Dedifferentiated amniotic fluid mesenchymal stem cell (primary cell): Measurements from ENCODE around the gene TTC33.
"Not testable (repeated sequence)": the region's sequence is repeated elsewhere in the genome, so short reads cannot be mapped to it uniquely, and the experiment has no call there.

ENCODE experiments used
- DNase-seq: peaks from one replicate; pipeline ENCODE4 v3.0.0-alpha.2; 2016; ENCODE audit errors: extremely low spot score

Gene TTC33, protein sequence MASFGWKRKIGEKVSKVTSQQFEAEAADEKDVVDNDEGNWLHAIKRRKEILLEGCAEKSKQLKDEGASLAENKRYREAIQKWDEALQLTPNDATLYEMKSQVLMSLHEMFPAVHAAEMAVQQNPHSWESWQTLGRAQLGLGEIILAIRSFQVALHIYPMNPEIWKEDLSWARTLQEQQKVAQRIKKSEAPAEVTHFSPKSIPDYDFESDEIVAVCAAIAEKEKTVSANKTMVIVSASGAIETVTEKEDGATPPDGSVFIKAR

GRCh38 chr5:40755407-40756365 lies at the start of gene TTC33:
TSS of gene TTC33 (minus strand) at chr5:40755961. CDS start at chr5:40747018, 8,943 bp downstream.
- peak; percentile 89 for DNase-seq

- peak; percentile 11 for DNase-seq
These were observed 46.2 kb upstream of the TTC33 start for GRCh38 chr5:40801771-40802562.

GRCh38 chr5:40799258-40799657 lies 43.5 kb upstream of the TTC33 start:
- no peak for DNase-seq

- DNase-seq = peak; percentile 64
These were observed 43.0 kb upstream of the TTC33 start for GRCh38 chr5:40798801-40799210.

DNA sequence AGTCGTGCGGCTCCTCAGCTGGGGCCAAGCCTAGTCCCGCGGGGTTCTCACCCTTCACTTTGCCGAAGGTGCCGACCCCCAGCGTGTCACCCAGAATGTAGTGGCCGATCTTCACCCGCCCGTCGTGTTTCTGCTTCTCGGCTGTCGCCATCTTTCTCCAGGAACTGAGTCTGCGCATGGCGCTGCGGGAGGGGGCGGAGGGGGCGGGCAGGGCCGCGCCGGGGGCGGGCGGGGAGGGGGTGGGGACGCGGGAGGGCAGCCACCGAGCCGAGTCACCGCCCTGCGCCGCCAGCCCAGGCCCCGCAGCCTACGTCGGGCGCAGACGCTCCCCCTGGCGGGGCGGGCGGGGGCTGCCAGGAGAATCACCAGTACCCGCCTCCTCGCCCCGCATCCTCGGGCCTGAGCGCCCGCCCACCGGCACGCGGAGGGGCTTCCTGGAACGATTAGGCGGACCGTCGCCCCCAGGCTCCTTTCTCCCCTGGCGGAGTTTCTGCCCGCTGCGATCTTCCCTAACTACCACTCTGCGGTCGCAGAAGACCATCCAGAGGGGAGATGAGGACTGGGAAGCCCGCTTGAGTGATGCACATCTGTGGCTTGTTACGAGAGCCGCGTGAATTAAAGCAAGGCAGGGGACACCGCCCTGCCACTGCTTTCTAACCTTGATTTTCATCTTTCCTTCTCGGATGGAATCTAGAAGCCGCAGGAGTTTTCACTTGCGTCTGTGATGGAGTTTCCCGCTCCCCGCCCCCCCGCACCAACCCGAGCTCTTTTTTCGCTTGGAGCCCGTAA lies 42.4 kb upstream of the TTC33 start, which contains the start of gene PRKAA1:
Gene PRKAA1 (minus strand): TSS at position 363 of the 789 bp plus-strand sequence. CDS start 185 bp downstream, at position 178.
- DNase-seq = peak; percentile 83

DNA sequence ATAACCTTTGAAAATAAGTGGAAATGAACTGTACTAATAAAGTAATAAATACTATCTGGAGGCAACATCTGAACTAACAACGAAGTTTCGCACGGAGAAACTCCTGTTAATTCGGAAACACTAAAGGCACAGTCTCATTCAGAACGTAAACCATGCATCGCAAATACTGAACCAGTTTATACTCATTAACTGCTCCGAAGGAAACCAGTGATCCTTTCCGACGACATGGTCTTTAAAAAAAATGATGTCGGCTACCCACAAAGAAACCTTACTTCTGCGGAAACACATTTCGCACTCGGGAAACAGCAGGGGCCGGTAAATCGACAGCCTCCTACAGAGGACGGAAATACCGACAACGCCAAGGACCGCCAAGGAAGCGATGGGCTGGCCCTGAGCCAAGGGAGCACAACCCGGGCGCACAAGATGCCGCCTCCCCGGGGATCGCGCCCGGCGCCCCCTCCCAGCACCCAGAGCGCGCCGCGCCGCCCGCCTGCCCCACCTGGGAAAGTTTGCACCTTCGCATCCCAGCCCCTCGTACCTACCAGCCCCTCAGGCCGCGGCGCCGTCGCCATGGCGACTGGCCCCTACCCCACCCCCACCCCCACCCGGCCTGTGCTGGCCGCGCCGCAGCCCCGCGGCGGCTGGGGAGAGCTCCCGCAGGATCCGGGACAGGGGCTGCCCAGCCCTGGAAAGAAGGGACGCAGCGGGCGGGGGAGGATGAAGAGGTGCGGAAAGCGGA lies 41.7 kb upstream of the TTC33 start:
- DNase-seq = peak; percentile 35

DNA sequence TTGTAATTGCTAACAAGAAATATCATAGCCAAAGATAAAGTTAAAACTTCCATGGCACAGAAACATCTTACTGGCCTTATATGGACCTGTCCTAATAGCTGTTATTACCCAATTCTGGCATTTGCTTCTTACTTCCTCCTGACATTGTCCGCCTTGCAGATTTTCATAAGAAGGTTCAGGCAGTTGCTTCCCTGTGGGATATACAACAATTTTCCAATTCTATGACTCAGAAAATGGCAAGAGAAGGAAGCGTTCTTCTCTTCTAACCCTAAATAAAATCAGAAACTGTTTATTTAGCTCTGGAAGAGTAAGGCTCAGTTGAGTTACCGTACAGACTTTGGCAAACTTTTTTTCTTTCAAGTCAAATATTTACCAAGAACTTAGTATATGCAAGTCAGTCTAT lies 40.7 kb upstream of the TTC33 start:
- DNase-seq = no peak

DNA sequence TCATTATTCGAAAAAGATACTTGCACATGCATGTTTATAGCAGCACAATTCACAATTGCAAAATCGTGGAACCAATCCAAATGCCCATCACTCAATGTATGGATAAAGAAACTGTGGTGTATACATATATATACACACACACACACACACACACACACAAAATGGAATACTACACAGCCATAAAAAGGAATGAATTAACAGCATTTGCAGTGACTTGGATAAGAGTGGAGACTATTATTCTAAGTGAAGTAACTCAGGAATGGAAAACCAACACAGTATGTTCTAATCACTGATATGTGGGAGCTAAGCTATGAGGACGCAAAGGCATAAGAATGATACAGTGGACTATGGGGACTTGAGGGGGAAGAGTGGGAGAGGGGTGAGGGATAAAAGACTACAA lies 39.1 kb upstream of the TTC33 start:
- not testable (repeated sequence) for DNase-seq

DNA sequence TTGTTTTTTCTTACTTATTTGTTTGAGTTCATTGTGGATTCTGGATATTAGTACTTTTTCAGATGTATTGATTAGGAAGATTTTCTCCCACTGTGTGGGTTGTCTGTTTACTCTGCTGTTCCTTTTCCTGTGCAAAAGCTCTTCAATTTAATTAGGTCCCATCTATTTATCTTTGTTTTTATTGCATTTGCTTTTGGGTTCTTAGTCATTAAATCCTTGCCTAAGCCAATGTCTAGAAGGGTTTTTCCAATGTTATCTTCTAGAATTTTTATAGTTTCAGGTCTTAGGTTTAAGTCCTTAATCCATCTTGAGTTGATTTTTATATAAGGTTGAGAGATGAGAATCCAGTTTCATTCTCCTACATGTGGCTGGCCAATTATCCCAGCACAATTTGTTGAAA lies 38.6 kb upstream of the TTC33 start:
- DNase-seq = not testable (repeated sequence)

DNA sequence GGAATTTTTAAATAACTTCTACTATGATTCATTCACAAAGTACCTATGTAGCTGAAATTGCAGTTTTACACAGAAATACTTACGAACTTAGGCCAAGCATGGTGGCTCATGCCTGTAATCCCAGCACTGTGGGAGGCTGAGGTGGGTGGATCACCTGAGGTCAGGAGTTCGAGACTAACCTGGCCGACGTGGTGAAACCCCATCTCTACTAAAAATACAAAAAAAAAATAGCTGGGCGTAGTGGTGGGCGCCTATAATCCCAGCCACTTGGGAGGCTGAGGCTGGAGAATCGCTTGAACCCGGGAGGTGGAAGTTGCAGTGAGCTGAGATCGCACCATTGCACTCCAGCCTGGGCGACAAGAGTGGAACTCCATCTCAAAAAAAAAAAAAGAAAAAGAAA lies 36.9 kb upstream of the TTC33 start:
- not testable (repeated sequence) for DNase-seq

DNA sequence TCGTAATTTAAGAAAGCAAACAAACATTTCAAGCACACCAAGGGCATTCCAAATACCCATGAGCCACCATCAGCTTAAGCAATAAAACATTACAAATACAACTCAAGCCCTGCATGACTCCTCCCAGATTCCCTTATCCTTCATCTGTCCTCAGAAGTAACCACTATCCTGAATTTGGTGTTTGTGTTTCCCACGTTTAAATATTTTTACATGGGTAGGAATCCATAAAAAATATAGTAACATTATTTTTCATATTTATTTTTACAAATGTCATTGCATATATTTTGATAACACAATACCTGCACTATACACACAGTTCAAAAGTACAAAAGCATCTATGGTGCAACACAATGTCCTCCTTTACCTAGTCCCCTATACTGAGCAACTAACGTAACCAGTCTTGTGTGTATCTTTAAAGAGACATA lies 36.0 kb upstream of the TTC33 start:
- no peak for DNase-seq

DNA sequence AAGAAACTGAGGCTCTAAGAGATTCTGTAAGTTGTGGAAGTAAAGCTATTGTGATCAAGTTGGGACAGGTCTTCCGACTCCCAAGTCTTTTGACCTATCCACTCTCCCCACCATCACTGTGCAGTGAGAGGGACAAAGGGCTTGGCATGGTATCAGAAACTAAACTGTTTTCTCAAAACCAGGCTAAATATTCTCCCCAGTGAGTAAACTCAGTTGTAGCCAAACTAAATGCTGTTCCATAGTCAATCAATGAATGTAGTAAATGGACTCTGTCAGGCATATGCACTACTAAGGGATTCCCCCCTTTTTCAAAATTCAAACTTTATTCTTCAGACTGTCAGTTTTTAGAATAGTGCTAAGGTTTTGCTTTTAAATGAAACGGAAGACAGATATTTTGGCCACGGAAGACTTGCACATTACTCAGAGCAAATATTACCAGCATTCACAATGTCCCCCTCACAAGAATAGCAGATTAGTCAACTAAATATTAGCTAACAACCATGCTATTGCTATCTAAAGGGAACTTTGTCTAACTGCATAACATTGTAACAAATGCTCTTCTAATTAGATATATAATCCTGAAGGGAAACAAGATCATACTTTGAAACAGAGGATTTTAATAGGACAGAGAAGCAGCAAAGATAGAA lies 35.3 kb upstream of the TTC33 start:
- no peak for DNase-seq

DNA sequence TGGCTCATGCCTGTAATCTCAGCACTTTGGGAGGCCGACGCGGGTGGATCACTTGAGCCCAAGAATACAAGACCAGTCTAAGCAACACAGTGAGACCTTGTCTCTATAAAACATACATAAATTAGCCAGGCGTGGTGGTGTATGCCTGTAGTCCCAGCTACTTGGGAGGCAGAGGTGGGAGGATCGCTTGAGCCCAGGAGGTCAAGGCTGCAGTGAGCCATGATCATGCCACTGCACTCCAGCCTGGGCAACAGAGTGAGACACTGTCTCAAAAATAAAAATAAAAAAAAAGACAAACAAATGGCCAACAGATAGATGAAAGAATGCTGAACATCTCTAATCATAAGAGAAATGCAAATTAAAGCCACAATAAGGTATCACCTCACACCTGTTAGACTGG lies 33.2 kb upstream of the TTC33 start:
- not testable (repeated sequence) for DNase-seq

GRCh38 chr5:40787986-40788385 lies 32.2 kb upstream of the TTC33 start:
- no peak for DNase-seq

DNA sequence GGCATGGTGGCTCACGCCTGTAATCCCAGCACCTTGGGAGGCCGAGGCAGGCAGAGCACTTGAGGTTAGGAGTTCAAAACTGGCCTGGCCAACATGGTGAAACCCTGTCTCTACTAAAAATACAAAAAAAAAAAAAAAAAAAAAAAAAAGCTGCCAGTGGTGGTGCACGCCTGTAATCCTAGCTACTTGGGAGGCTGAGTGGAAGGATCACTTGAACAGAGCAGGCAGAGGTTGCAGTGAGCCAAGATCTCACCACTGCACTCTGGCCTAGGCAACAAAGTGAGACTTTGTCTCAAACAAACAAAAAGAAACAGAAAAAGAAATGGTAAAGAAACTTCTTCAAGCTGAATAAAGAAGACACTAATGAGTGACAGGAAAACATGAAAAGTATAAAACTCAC lies 30.9 kb upstream of the TTC33 start:
- not testable (repeated sequence) for DNase-seq

GRCh38 chr5:40784916-40785315 lies 29.2 kb upstream of the TTC33 start:
- no peak for DNase-seq

- no peak for DNase-seq
These were observed 28.4 kb upstream of the TTC33 start for GRCh38 chr5:40784027-40784653.

GRCh38 chr5:40781843-40782409 lies 26.2 kb upstream of the TTC33 start:
- DNase-seq = no peak

DNA sequence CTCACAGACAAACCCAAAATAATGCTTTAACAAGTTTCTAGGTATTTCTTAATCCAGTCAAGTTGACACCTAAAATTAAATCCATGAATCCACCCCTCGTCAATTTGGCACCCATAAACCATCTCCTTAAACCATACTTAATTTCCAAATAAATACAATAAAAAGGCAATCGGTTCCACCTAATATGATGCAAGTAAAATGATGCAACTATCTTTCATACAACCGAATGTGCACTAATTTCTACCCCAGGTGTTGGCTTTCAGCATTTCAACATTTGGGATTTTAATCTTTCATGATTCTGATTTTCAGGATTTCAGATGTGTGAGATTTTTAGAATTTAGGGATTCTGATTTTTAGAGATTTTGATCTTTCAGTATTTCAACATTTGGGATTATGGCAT lies 25.1 kb upstream of the TTC33 start:
- no peak for DNase-seq
